HCT116 (cell line): ENCODE results near the gene APOL5. TPM values are rescaled to one million over a fixed set of nuclear protein-coding genes. Genes with fewer than 3 reads are reported as not detected.

Experiments
- ATAC-seq: fragments of 200-7000 bp; cut with Tn5 transposase; 2 replicates; pipeline ENCODE4 v1.9.1; 2020; ENCODE audit warnings: mild to moderate bottlenecking, moderate library complexity
- BruUV-seq: library from RNA; stranded (reverse); fragments of 400-500 nt; replicated peaks from 2 replicates; lab custom pipeline; 2021; lab: Mats Ljungman, UMichigan
- CTCF ChIA-PET: fragments of 300-600 bp; sonication (Branson Sonifier 250); formaldehyde crosslinking; loops from one replicate; lab custom pipeline; 2021; ENCODE audit warnings: antibody characterized with exemption; lab: Charles Lee
- POLR2A ChIA-PET: fragments of 300-600, 350-600 bp; sonication (Branson Sonifier 250); formaldehyde crosslinking; loops from one replicate; lab custom pipeline; 2021; ENCODE audit warnings: antibody characterized with exemption; lab: Charles Lee
- RAD21 ChIA-PET, 2 experiments: fragments of 300-600 bp; sonication (Branson Sonifier 250); formaldehyde crosslinking; loops; one replicate each; lab custom pipeline; 2023; ENCODE audit warnings: low total read pairs in 2 of 2; ENCODE audit not compliant: uncharacterized antibody in 2 of 2, unreplicated experiment in 2 of 2, low non-redundant PET in 1 of 2; lab: Charles Lee
- DNase-seq: peaks from one replicate; pipeline ENCODE4 v3.0.0-alpha.2; 2010; ENCODE audit warnings: low read depth, low spot score
- H2AFZ ChIP-seq: fragments of 200-600 bp; shearing (Covaris generic), sonication (generic); 2 replicates; pipeline ENCODE4 v1.6.1; 2017; ENCODE audit warnings: low read depth, mixed run types, mixed read lengths, antibody characterized with exemption, low read length; ENCODE audit not compliant: poor library complexity, severe bottlenecking
- H3K27ac ChIP-seq: 2 replicates; pipeline ENCODE4 v1.5.1; 2012; ENCODE audit warnings: low read depth, low read length
- H3K27me3 ChIP-seq: fragments of 200-600 bp; sonication (generic); 2 replicates; pipeline ENCODE4 v1.6.1; 2016; ENCODE audit warnings: mixed run types, low read length, mixed read lengths; ENCODE audit not compliant: insufficient read depth
- H3K36me3 ChIP-seq, 2 experiments: fragments of 200-500 bp in 1 of 2; fragments of 200-600 bp in 1 of 2; sonication (Bioruptor generic) in 1 of 2; sonication (generic) in 1 of 2; 2 replicates each; pipeline versions ENCODE4 v1.5.1 to v1.6.1; 2014 to 2016; ENCODE audit warnings: low read length in 2 of 2, inconsistent platforms in 1 of 2, mixed read lengths in 1 of 2, mixed run types in 1 of 2; ENCODE audit not compliant: insufficient read depth in 2 of 2, control insufficient read depth in 1 of 2
- H3K4me1 ChIP-seq, 2 experiments: fragments of 200-600 bp in 1 of 2; sonication (generic) in 1 of 2; 2 replicates each; pipeline versions ENCODE4 v1.5.1 to v1.6.1; 2012 to 2017; ENCODE audit warnings: low read length in 2 of 2, inconsistent platforms in 1 of 2, mild to moderate bottlenecking in 1 of 2, mixed read lengths in 1 of 2, mixed run types in 1 of 2, moderate library complexity in 1 of 2; ENCODE audit not compliant: insufficient read depth in 2 of 2, control insufficient read depth in 1 of 2
- H3K4me2 ChIP-seq: fragments of 200-600 bp; sonication (generic); 2 replicates; pipeline ENCODE4 v1.6.1; 2017; ENCODE audit warnings: mixed run types, low read length, mixed read lengths
- H3K4me3 ChIP-seq, 2 experiments: fragments of 200-600 bp in 1 of 2; sonication (generic) in 1 of 2; replicated peaks in 1 of 2; 2 replicates each; pipeline ENCODE4 v1.5.1; 2011 to 2016; ENCODE audit warnings: low read length in 2 of 2, control low read depth in 1 of 2, low read depth in 1 of 2, mild to moderate bottlenecking in 1 of 2, mixed read lengths in 1 of 2, mixed run types in 1 of 2
- H3K79me2 ChIP-seq: fragments of 200-600 bp; sonication (generic); 2 replicates; pipeline ENCODE4 v1.6.1; 2017; ENCODE audit warnings: mild to moderate bottlenecking, mixed run types, low read length, moderate library complexity, mixed read lengths; ENCODE audit not compliant: insufficient read depth
- H3K9ac ChIP-seq: fragments of 200-600 bp; sonication (generic); 2 replicates; pipeline ENCODE4 v1.6.1; 2016; ENCODE audit warnings: low read length, mixed read lengths
- H3K9me2 ChIP-seq: fragments of 200-600 bp; sonication (generic), shearing (Covaris generic); 2 replicates; pipeline ENCODE4 v1.6.1; 2017; ENCODE audit warnings: mixed run types, mild to moderate bottlenecking, moderate library complexity; ENCODE audit not compliant: insufficient read depth
- H3K9me3 ChIP-seq, 2 experiments: fragments of 200-500 bp in 1 of 2; fragments of 200-600 bp in 1 of 2; sonication (Bioruptor generic) in 1 of 2; sonication (generic) in 1 of 2; 2 replicates each; pipeline ENCODE4 v1.6.1; 2014 to 2017; ENCODE audit warnings: low read length in 2 of 2, mixed read lengths in 2 of 2, inconsistent platforms in 1 of 2, low read depth in 1 of 2, mild to moderate bottlenecking in 1 of 2, mixed run types in 1 of 2, moderate library complexity in 1 of 2; ENCODE audit not compliant: control insufficient read depth in 1 of 2, insufficient read depth in 1 of 2
- H4K20me1 ChIP-seq: fragments of 200-600 bp; sonication (generic), shearing (Covaris generic); 2 replicates; pipeline ENCODE4 v1.6.1; 2017; ENCODE audit warnings: mixed run types, mild to moderate bottlenecking, moderate library complexity; ENCODE audit not compliant: insufficient read depth
- CBX3 ChIP-seq: IDR thresholded peaks from 2 replicates; pipeline ENCODE4 v1.6.1; 2012; ENCODE audit warnings: low read depth
- CEBPB ChIP-seq: IDR thresholded peaks from 2 replicates; pipeline ENCODE4 v1.6.1; 2012; ENCODE audit warnings: low read depth
- EZH2 ChIP-seq: fragments of 200-600 bp; sonication (generic); IDR thresholded peaks from 2 replicates; pipeline ENCODE4 v1.6.1; 2017; ENCODE audit warnings: antibody characterized with exemption, mixed run types
- EZH2phosphoT487 ChIP-seq: fragments of 200-600 bp; IDR thresholded peaks from 2 replicates; pipeline ENCODE4 v1.6.1; 2018; ENCODE audit warnings: antibody characterized with exemption, borderline replicate concordance
- SIN3A ChIP-seq: IDR thresholded peaks from 2 replicates; pipeline ENCODE4 v1.6.1; 2012; ENCODE audit warnings: low read depth
- SP1 ChIP-seq: IDR thresholded peaks from 2 replicates; pipeline ENCODE4 v1.6.1; 2012; ENCODE audit warnings: low read depth
- ZFX ChIP-seq: fragments of 450-650 bp; IDR thresholded peaks from 2 replicates; pipeline ENCODE4 v1.6.1; 2017
- intact Hi-C: fragments of 100-400 bp; cut with micrococcal nuclease; formaldehyde crosslinking; loops from 2 replicates; pipeline ENCODE4 v1.10.0; 2022
- total RNA-seq: library from RNA; stranded (reverse); gene quantifications from one replicate; pipeline ENCODE4 v1.2.1, GENCODE V29; 2021; ENCODE audit not compliant: unreplicated experiment

APOL5 gene
- total RNA-seq, 1 experiment from 2014 or later: not detected

GRCh38 chr22:35777335-35777975, 59.8 kb downstream of the APOL5 start:
- Histone ChIP-seq H3K27ac (no peak overlapping the region), H3K9ac (no peak overlapping the region), H3K9me3 (no peaks in the 10 kb centered on the region), H4K20me1 (0 out of 2 replicates have a peak, but pooled peaks cover 3% of the 10 kb centered on the region), H3K27me3 (no peaks in the 10 kb centered on the region), H3K79me2 (no peaks in the 10 kb centered on the region), H3K36me3 (peaks cover 5 to 7% of the 10 kb centered on the region in 2 experiments; a peak in 1 of 4 replicates), H3K4me3 (no peak overlapping the region), H3K9me2 (no peaks in the 10 kb centered on the region), H3K4me1 (peaks cover 0 to 11% of the 10 kb centered on the region in 2 experiments; a peak in 2 of 4 replicates), H2AFZ (no peak overlapping the region), H3K4me2 (peak overlapping the region; percentile 19; the same call in 1 of the 2 replicates)
- DNase-seq: no peak
- TF ChIP-seq CBX3 (no peak), EZH2 (no peak), ZFX (no peak), CEBPB (no peak), SP1 (no peak), SIN3A (no peak), EZH2phosphoT487 (no peak)
- no peak for ATAC-seq
- RAD21 ChIA-PET: no interaction called here
- POLR2A ChIA-PET: no interaction called here
- BruUV-seq: TSS peak; percentile 10
- CTCF ChIA-PET: no interaction called here
- intact Hi-C loops: no loop called here

Other genes with a start within 250 kb of the APOL5 start
- 2.4 TPM for gene RASD2, start 177.0 kb upstream of the APOL5 start, total RNA-seq
- 1.5 TPM for gene MB, start 100.5 kb upstream of the APOL5 start, total RNA-seq
- gene APOL6, start 69.4 kb upstream of the APOL5 start, total RNA-seq: 0.84 TPM